ENCODE measurements around the gene SRP14. TPM values are rescaled to one million over a fixed set of nuclear protein-coding genes. Genes with fewer than 3 reads are reported as not detected.
A peak's percentile ranks its signal among the peaks of the same experiment; 100 is the strongest.

The SRP14 gene
- total RNA-seq, 4 donors from 2014 or later: 327 to 576 (median 408) TPM

DNA sequence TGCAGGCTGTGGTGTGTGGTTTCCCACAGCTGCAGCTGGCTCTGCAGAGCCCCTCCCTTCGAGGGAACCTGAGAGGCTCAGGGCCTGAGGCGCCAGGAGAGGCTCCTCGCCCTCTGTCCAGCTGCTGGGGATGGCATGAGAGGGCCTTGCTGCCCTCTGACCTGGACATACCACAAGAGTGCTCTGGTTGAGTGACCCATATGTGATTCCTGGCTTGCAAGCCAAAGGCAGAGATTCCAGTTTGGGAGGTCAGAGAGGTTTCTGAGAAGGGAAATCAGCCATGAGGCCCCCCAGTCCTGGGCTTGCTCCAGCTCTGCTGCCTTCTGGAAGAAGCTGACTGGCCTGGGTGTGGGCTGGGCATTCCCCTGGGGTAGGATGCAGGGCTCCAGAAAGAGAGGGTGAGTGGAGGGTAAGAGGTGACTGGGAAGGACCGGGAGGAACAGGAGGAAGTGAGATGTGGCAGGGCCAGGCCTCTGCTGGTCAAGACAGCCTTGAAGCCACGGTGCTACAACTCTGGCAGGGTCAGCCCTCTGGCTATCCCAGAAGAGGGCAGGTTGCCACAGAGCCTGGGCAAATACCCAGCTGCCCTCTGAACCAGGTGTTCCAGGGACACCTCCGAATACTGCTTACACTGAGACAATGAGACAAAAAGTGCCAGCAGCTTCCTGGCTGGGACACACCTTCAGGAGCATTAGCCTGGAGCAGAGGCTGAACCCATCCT lies 16.0 kb upstream of the SRP14 start:
- no peaks in the 10 kb centered on the region for H3K9me3 ChIP-seq
- intact Hi-C loops (cut with DNase I): loop anchor here (5.0 kb wide), 1 partner anchor 37 kb away; no protein-coding TSS in a partner anchor
- TF ChIP-seq POLR2A (IDR thresholded peaks at IDR 0.05): no peak
- TF ChIP-seq, protein P1, sequence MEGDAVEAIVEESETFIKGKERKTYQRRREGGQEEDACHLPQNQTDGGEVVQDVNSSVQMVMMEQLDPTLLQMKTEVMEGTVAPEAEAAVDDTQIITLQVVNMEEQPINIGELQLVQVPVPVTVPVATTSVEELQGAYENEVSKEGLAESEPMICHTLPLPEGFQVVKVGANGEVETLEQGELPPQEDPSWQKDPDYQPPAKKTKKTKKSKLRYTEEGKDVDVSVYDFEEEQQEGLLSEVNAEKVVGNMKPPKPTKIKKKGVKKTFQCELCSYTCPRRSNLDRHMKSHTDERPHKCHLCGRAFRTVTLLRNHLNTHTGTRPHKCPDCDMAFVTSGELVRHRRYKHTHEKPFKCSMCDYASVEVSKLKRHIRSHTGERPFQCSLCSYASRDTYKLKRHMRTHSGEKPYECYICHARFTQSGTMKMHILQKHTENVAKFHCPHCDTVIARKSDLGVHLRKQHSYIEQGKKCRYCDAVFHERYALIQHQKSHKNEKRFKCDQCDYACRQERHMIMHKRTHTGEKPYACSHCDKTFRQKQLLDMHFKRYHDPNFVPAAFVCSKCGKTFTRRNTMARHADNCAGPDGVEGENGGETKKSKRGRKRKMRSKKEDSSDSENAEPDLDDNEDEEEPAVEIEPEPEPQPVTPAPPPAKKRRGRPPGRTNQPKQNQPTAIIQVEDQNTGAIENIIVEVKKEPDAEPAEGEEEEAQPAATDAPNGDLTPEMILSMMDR (IDR thresholded peaks at IDR 0.05): no peak
- DNase-seq: peak; percentile 71 to 72
- no peak overlapping the region for H3K4me3 ChIP-seq (replicated peaks in 1 of 3)
- WGBS, 2 donors: 22 to 45% methylated on average over 3 to 4 of the region's 6 CpGs
- H3K4me1 ChIP-seq: peaks cover 20 to 28% of the 10 kb centered on the region in 2 donors
- no peaks in the 10 kb centered on the region for H3K27me3 ChIP-seq
- H3K27ac ChIP-seq: peak overlapping the region; percentile 16 to 84 (median 72)
- no peaks in the 10 kb centered on the region for H3K36me3 ChIP-seq

DNA sequence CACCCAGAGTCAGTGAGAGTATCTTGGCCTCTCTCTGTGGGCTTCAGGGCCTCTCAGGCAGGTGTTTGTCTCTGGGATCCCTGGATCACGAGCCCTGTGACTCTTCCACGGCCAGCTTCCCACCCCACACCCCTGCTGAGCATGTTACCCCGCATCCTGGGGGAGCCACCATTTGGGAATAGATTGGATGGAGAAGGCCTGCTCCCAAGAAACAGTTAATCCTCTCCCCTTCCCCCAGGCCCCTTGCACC lies 15.5 kb upstream of the SRP14 start:
- Histone ChIP-seq H3K27me3 (no peaks in the 10 kb centered on the region), H3K4me1 (peaks cover 24 to 33% of the 10 kb centered on the region in 2 donors), H3K36me3 (no peaks in the 10 kb centered on the region), H3K9me3 (no peaks in the 10 kb centered on the region), H3K27ac (peak overlapping the region; percentile 16 to 84 (median 72)), H3K4me3 (replicated peaks in 1 of 3) (no peak overlapping the region)
- no peak for DNase-seq
- no peak for TF ChIP-seq POLR2A (IDR thresholded peaks at IDR 0.05)
- TF ChIP-seq, protein P1 (IDR thresholded peaks at IDR 0.05): no peak
- WGBS, 2 donors: 89 to 96% methylated on average over 3 of the region's 3 CpGs
- intact Hi-C loops (cut with DNase I): loop anchor here (5.0 kb wide), 1 partner anchor 38 kb away; no protein-coding TSS in a partner anchor

DNA sequence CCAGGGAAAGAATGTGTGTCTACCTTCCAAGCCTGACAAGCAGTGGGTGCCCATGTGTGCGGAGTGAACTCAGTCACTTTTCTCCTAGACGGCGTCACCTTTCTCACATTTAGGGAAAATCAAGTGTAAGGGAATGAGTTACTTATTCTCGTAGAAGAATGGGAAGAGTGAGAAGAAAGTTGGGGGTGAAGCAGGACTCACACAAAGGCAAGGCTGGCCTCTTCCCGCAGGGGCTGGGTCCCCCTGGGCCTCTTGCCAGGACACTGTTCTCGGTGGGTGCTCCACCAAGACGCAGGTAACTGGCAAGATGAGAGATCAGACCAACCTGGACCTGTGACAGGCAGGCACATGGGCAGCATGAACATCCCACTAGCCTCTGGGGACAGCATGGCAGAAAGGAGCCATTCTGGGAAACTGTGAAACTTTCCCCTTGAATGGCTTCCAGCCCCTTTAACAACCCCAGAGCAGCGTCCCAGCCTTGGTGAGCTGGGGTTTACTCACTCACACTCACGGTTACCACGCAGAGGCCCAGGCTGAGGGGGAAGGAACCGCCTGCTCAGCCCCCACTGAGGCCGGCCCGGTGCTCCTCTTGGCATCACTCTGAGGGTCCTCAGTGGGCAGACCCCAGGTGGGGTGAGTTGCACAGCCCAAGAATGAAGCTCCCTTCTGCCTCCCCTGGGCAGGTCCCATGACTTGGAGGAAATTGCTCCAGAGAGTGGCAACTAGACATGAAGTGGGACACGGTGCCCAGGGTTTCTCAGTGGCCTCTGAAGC lies 15.0 kb upstream of the SRP14 start:
- no peak for TF ChIP-seq POLR2A (IDR thresholded peaks at IDR 0.05)
- TF ChIP-seq, protein P1 (IDR thresholded peaks at IDR 0.05): no peak
- H3K36me3 ChIP-seq: no peaks in the 10 kb centered on the region
- H3K27me3 ChIP-seq: no peaks in the 10 kb centered on the region
- peak overlapping the region in 2 of 3 donors; percentile 72 to 84 for H3K27ac ChIP-seq
- no peaks in the 10 kb centered on the region for H3K9me3 ChIP-seq
- intact Hi-C loops (cut with DNase I): loop anchor here (5.0 kb wide), 1 partner anchor 38 kb away; no protein-coding TSS in a partner anchor
- DNase-seq: no peak
- H3K4me1 ChIP-seq: peaks cover 26 to 37% of the 10 kb centered on the region in 2 donors
- no peak overlapping the region for H3K4me3 ChIP-seq (replicated peaks in 1 of 3)
- whole genome bisulfite sequencing, 2 donors: 85 to 87% methylated on average over 13 to 14 of the region's 14 CpGs

DNA sequence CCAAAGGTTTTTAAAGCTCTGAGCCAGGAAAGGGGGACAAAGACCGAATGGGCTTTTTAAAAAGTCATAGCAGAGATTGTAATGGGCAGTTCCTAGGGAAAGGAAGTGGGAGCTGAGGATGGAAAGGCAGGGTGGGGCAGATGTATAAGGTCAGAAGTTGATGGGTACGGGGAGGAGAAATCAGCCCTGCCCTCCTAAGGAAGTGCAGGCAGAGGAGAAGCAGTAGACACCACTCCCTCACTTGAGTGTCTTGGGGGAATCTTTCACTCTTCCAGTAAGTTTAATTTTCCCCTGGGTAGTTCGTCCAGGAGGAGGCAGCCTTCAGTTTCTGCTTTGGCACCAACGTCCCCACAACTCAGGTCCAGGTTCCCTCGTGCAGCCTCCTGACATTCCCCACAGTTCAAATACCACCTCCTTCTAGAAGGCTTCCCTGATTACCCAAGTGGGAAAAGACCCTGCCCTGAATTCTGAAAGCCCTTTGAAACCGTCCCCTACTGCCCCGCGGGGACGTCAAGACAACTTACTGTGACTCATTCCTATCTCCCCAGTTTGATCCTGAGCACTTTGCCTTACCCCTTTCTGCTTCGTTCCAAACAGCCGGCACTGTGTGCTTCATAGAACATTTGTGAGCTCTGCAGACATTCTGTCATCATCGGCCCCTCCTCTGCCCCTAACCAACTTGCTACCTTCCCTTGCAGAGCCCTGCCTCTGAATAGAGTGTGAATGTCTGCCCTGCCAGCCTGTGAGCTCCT lies 14.3 kb upstream of the SRP14 start:
- TF ChIP-seq, protein P1 (IDR thresholded peaks at IDR 0.05): no peak
- no peak for TF ChIP-seq POLR2A (IDR thresholded peaks at IDR 0.05)
- intact Hi-C loops (cut with DNase I): loop anchor here (5.0 kb wide), 1 partner anchor 39 kb away; no protein-coding TSS in a partner anchor
- peaks cover 30 to 45% of the 10 kb centered on the region in 2 donors for H3K4me1 ChIP-seq
- no peaks in the 10 kb centered on the region for H3K9me3 ChIP-seq
- H3K27ac ChIP-seq: no peak overlapping the region
- DNase-seq: no peak
- no peak overlapping the region for H3K4me3 ChIP-seq (replicated peaks in 1 of 3)
- no peaks in the 10 kb centered on the region for H3K36me3 ChIP-seq
- WGBS, 2 donors: 85% methylated on average over 12 of the region's 12 CpGs
- H3K27me3 ChIP-seq: no peaks in the 10 kb centered on the region
